H1 (cell line): ENCODE data around the gene GOLGA2. TPM values are rescaled to one million over a fixed set of nuclear protein-coding genes. Genes with fewer than 3 reads are reported as not detected.
A peak's percentile ranks its signal among the peaks of the same experiment; 100 is the strongest.

Experiments
- CTCF ChIA-PET: fragments of 300-600 bp; sonication (Branson Sonifier 250); formaldehyde crosslinking; loops from one replicate; lab custom pipeline; 2021; ENCODE audit not compliant: partially characterized antibody; lab: Charles Lee
- POLR2A ChIA-PET: fragments of 300-600 bp; sonication (Branson Sonifier 250); formaldehyde crosslinking; loops from one replicate; lab custom pipeline; 2021; ENCODE audit warnings: inconsistent platforms; ENCODE audit not compliant: partially characterized antibody; lab: Charles Lee
- DNase-seq, 2 experiments: peaks; one replicate each; pipeline versions ENCODE4 v3.0.0 to v3.0.0-alpha.2; 2010 to 2022; ENCODE audit warnings: low spot score in 2 of 2, low read depth in 1 of 2, mixed read lengths in 1 of 2
- FAIRE-seq: peaks from 2 replicates; lab custom pipeline; 2011; peaks lifted over from hg19 to GRCh38; lab: Jason Lieb, UNC
- H2AFZ ChIP-seq: 2 replicates; pipeline ENCODE4 v1.8.1; 2012; ENCODE audit warnings: low read length, inconsistent platforms
- H2AK5ac ChIP-seq: 2 replicates; pipeline ENCODE4 v1.6.1; 2013; ENCODE audit warnings: low read depth, low read length
- H2BK120ac ChIP-seq: replicated peaks from 2 replicates; pipeline ENCODE3; 2013; ENCODE audit warnings: low read depth, low read length, inconsistent platforms
- H2BK12ac ChIP-seq: 2 replicates; pipeline ENCODE4 v1.6.1; 2013; ENCODE audit warnings: low read depth, low read length
- H2BK15ac ChIP-seq: 2 replicates; pipeline ENCODE4 v1.6.1; 2013; ENCODE audit warnings: low read length
- H2BK20ac ChIP-seq: 2 replicates; pipeline ENCODE4 v1.6.1; 2013; ENCODE audit warnings: low read length
- H2BK5ac ChIP-seq: 2 replicates; pipeline ENCODE4 v1.6.1; 2013; ENCODE audit warnings: low read depth, low read length
- H3K14ac ChIP-seq: 2 replicates; pipeline ENCODE4 v1.6.1; 2013; ENCODE audit warnings: inconsistent platforms; ENCODE audit not compliant: insufficient read length
- H3K18ac ChIP-seq: 2 replicates; pipeline ENCODE4 v1.6.1; 2013; ENCODE audit warnings: low read length; ENCODE audit errors: extremely low read depth
- H3K23ac ChIP-seq: 2 replicates; pipeline ENCODE4 v1.6.1; 2013; ENCODE audit warnings: inconsistent platforms; ENCODE audit not compliant: insufficient read length
- H3K23me2 ChIP-seq: 2 replicates; pipeline ENCODE4 v1.6.1; 2013; ENCODE audit warnings: low read depth, low read length
- H3K27ac ChIP-seq: 2 replicates; pipeline ENCODE4 v1.6.1; 2011; ENCODE audit warnings: low read depth, low read length, inconsistent platforms
- H3K27me3 ChIP-seq, 4 experiments: replicated peaks in 1 of 4; 1 replicate in 1 of 4; 2 replicates in 3 of 4; pipeline versions ENCODE4 v1.6.1 to v1.8.1; 2011 to 2013; ENCODE audit warnings: low read length in 3 of 4, mild to moderate bottlenecking in 3 of 4, inconsistent platforms in 2 of 4, mixed read lengths in 2 of 4, moderate library complexity in 1 of 4; ENCODE audit not compliant: control insufficient read depth in 3 of 4, insufficient read depth in 3 of 4; ENCODE audit errors: extremely low read depth in 1 of 4
- H3K36me3 ChIP-seq, 4 experiments: 2 replicates each; pipeline versions ENCODE4 v1.6.1 to v1.8.1; 2011 to 2013; ENCODE audit warnings: mild to moderate bottlenecking in 4 of 4, low read length in 3 of 4, moderate library complexity in 2 of 4, control low read depth in 1 of 4, inconsistent platforms in 1 of 4; ENCODE audit not compliant: insufficient read depth in 4 of 4, control insufficient read depth in 2 of 4
- H3K4ac ChIP-seq: replicated peaks from 2 replicates; pipeline ENCODE3; 2013; ENCODE audit warnings: low read length, low read depth, mixed read lengths, inconsistent platforms; ENCODE audit not compliant: insufficient read length
- H3K4me1 ChIP-seq, 4 experiments: replicated peaks in 1 of 4; 1 replicate in 1 of 4; 2 replicates in 3 of 4; pipeline versions ENCODE4 v1.6.1 to v1.8.1; 2011 to 2013; ENCODE audit warnings: low read length in 3 of 4, inconsistent platforms in 2 of 4, mixed read lengths in 1 of 4; ENCODE audit not compliant: insufficient read depth in 4 of 4, control insufficient read depth in 3 of 4
- H3K4me2 ChIP-seq, 2 experiments: 2 replicates each; pipeline versions ENCODE4 v1.6.1 to v1.8.1; 2011 to 2013; ENCODE audit warnings: low read depth in 2 of 2, low read length in 2 of 2, control low read depth in 1 of 2, inconsistent platforms in 1 of 2, mild to moderate bottlenecking in 1 of 2; ENCODE audit not compliant: insufficient read depth in 1 of 2
- H3K4me3 ChIP-seq, 4 experiments: fragments of 200-600, 300-600 bp in 1 of 4; sonication (generic), shearing (Covaris generic), sonication (Bioruptor Twin) in 1 of 4; 2 replicates each; pipeline versions ENCODE4 v1.5.1 to v1.8.1; 2011 to 2016; ENCODE audit warnings: low read length in 4 of 4, low read depth in 3 of 4, control low read depth in 2 of 4, inconsistent platforms in 2 of 4, mild to moderate bottlenecking in 2 of 4, mixed read lengths in 1 of 4, moderate library complexity in 1 of 4; ENCODE audit not compliant: insufficient read depth in 2 of 4; ENCODE audit errors: extremely low read depth in 1 of 4
- H3K56ac ChIP-seq: replicated peaks from 2 replicates; pipeline ENCODE3; 2013; ENCODE audit warnings: low read depth, mild to moderate bottlenecking, mixed read lengths, low read length, inconsistent platforms; ENCODE audit not compliant: insufficient read length
- H3K79me1 ChIP-seq: 2 replicates; pipeline ENCODE4 v1.6.1; 2013; ENCODE audit warnings: low read depth, low read length, control low read depth
- H3K79me2 ChIP-seq, 2 experiments: 2 replicates each; pipeline versions ENCODE4 v1.6.1 to v1.8.1; 2012 to 2013; ENCODE audit warnings: low read length in 2 of 2, mild to moderate bottlenecking in 2 of 2, inconsistent platforms in 1 of 2; ENCODE audit not compliant: insufficient read depth in 2 of 2, control insufficient read depth in 1 of 2
- H3K9ac ChIP-seq, 4 experiments: replicated peaks in 1 of 4; 1 replicate in 1 of 4; 2 replicates in 3 of 4; pipeline versions ENCODE4 v1.6.1 to v1.8.1; 2011 to 2013; ENCODE audit warnings: low read depth in 3 of 4, low read length in 3 of 4, control low read depth in 2 of 4, mild to moderate bottlenecking in 2 of 4, moderate library complexity in 2 of 4, inconsistent platforms in 1 of 4; ENCODE audit errors: extremely low read depth in 1 of 4
- H3K9me3 ChIP-seq, 2 experiments: 2 replicates each; pipeline versions ENCODE4 v1.6.1 to v1.8.1; 2012 to 2013; ENCODE audit warnings: mild to moderate bottlenecking in 2 of 2, moderate library complexity in 2 of 2, control low read depth in 1 of 2, inconsistent platforms in 1 of 2, low read depth in 1 of 2, low read length in 1 of 2, mixed read lengths in 1 of 2; ENCODE audit not compliant: insufficient read depth in 2 of 2
- H4K20me1 ChIP-seq, 2 experiments: replicated peaks in 1 of 2; 2 replicates each; pipeline versions ENCODE3 to v1.8.1; 2011 to 2013; ENCODE audit warnings: inconsistent platforms in 2 of 2, low read length in 2 of 2, mild to moderate bottlenecking in 1 of 2; ENCODE audit not compliant: insufficient read depth in 2 of 2, control insufficient read depth in 1 of 2
- H4K5ac ChIP-seq: 2 replicates; pipeline ENCODE4 v1.6.1; 2013; ENCODE audit warnings: low read length, low read depth, mixed read lengths, inconsistent platforms; ENCODE audit not compliant: insufficient read length
- H4K8ac ChIP-seq: 2 replicates; pipeline ENCODE4 v1.8.0; 2013; ENCODE audit warnings: mild to moderate bottlenecking, moderate library complexity, low read length, inconsistent platforms; ENCODE audit not compliant: insufficient read depth; ENCODE audit errors: extremely low read depth
- H4K91ac ChIP-seq: replicated peaks from 2 replicates; pipeline ENCODE3; 2013; ENCODE audit warnings: low read length, mixed read lengths, inconsistent platforms; ENCODE audit not compliant: insufficient read length
- EGR1 ChIP-seq: IDR thresholded peaks from 2 replicates; pipeline ENCODE4 v1.6.1; 2011; ENCODE audit warnings: low read depth, low read length, borderline replicate concordance
- GABPA ChIP-seq: IDR thresholded peaks from 2 replicates; pipeline ENCODE4 v1.6.1; 2011; ENCODE audit warnings: mild to moderate bottlenecking, low read length, moderate library complexity, borderline replicate concordance; ENCODE audit not compliant: insufficient read depth
- HDAC6 ChIP-seq: IDR thresholded peaks from one replicate; pipeline ENCODE4 v1.7.1; 2012; ENCODE audit warnings: low read depth, mild to moderate bottlenecking, inconsistent platforms, low read length, moderate library complexity
- NANOG ChIP-seq: IDR thresholded peaks from 2 replicates; pipeline ENCODE4 v1.6.1; 2011; ENCODE audit warnings: low read length, low read depth, mild to moderate bottlenecking, inconsistent platforms; ENCODE audit not compliant: insufficient read depth, poor library complexity, severe bottlenecking
- RXRA ChIP-seq: IDR thresholded peaks from 2 replicates; pipeline ENCODE4 v1.6.1; 2011; ENCODE audit warnings: low read depth, mild to moderate bottlenecking, low read length, moderate library complexity; ENCODE audit not compliant: insufficient read depth
- SP4 ChIP-seq: IDR thresholded peaks from 2 replicates; pipeline ENCODE4 v1.6.1; 2012; ENCODE audit warnings: low read length, inconsistent platforms
- TAF1 ChIP-seq: IDR thresholded peaks from 2 replicates; pipeline ENCODE4 v1.6.1; 2011; ENCODE audit warnings: mild to moderate bottlenecking, low read depth, low read length
- YY1 ChIP-seq: IDR thresholded peaks from 2 replicates; pipeline ENCODE4 v1.6.1; 2011; ENCODE audit warnings: low read depth, mild to moderate bottlenecking, low read length
- WGBS, 2 experiments: shearing (Covaris generic) in 1 of 2; methylation state at CpG; one replicate each; pipeline versions ENCODE4 v1.1.6 to v1.1.7; 2013 to 2015; ENCODE audit warnings: low lambda C conversion rate in 2 of 2, mixed read lengths in 2 of 2, inconsistent platforms in 1 of 2, low coverage in 1 of 2, missing lambda C conversion rate in 1 of 2; ENCODE audit not compliant: insufficient replicate concordance in 2 of 2, insufficient coverage in 1 of 2, insufficient read length in 1 of 2; ENCODE audit errors: extremely low coverage in 1 of 2, missing lambda C conversion rate in 1 of 2; 5-methylcytosine and 5-hydroxymethylcytosine counted together
- polyA plus RNA-seq, 7 experiments: library from polyadenylated mRNA; depleted of rRNA in 3 of 7; stranded (reverse) in 5 of 7; unstranded in 2 of 7; fragments of >200 nt in 5 of 7; fragments of 200-250 nt in 2 of 7; gene quantifications; 1 replicate in 5 of 7; 2 replicates in 1 of 7; 4 replicates in 1 of 7; pipeline versions ENCODE4 v1.2.1 to v1.2.3, GENCODE V29; 2011 to 2013; ENCODE audit warnings: missing spikeins in 2 of 7, mixed read lengths in 2 of 7
- total RNA-seq: library from RNA; stranded (reverse); fragmentation: NEBNext Ultra II Directional; extraction: Animal tissue kit (Norgen Biotek cat#: 25700); gene quantifications from 2 replicates; pipeline ENCODE4 v1.2.1, GENCODE V29; 2021
- TF ChIP-seq, protein P1 (sequence below), 3 experiments: IDR thresholded peaks; 1 replicate in 2 of 3; 2 replicates in 1 of 3; pipeline versions ENCODE4 v1.5.1 to v1.6.1; 2011; ENCODE audit warnings: low read length in 3 of 3, mild to moderate bottlenecking in 3 of 3, inconsistent platforms in 2 of 3, low read depth in 1 of 3, moderate library complexity in 1 of 3; ENCODE audit not compliant: insufficient read depth in 1 of 3; ENCODE audit errors: control extremely low read depth in 1 of 3

Gene GOLGA2
- total and polyA plus RNA-seq, 2 of the 8 experiments (the other 6 are each of a cell fraction or from before 2014, with no cell fraction given) = 13.1 to 43.6 TPM

DNA sequence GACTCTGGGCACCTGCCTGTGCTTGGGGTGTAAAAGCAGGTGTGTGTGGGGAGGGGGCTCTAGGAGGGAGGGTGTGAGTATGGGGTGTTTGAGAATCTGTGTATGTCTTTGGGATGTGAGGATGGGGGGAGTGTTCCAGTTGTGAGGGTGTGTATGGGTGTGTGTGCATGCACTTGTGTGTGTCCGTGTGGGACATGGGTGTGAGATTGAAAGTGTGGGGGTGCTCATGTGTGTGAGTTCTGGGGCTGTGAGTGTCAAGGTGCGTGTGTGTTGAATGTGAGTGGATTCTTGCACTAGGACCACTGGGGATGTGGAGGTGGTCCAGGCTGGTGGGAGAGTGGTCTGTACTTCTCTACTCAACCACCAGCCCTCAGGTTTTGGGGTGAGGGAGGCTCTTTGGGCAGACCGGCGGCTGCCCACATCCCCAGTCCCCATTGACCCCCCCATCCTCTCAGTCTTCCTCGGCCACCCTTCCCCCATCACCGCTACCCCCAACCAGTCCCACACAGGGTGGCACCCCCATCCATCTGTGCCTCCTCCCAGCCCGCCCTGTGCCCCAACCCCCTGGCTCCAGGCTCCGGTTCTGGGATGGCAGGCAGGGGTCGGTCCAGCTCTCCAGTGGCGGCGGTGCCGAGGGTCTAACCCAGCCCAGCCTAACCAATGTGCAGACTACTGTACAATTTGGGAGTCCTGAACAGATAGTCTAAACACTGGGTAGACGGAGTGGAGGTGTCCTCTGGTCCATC lies 31.5 kb downstream of the GOLGA2 start:
- H4K91ac ChIP-seq = peak overlapping the region; percentile 85
- peaks cover 2 to 6% of the 10 kb centered on the region in 2 experiments for H4K20me1 ChIP-seq
- H2BK15ac ChIP-seq = peak overlapping the region; percentile 88; the same call in 1 of the 2 replicates
- no peak for FAIRE-seq
- peak overlapping the region; percentile 90; the same call in 1 of the 2 replicates for H2AK5ac ChIP-seq
- peaks cover 0 to 11% (median 3%) of the 10 kb centered on the region in 4 experiments; a peak in 2 of 8 replicates for H3K36me3 ChIP-seq
- peak overlapping the region; percentile 89; the same call in 1 of the 2 replicates for H4K8ac ChIP-seq
- no peak overlapping the region for H4K5ac ChIP-seq
- H2BK20ac ChIP-seq = no peak overlapping the region
- H3K23me2 ChIP-seq = peaks cover 7% of the 10 kb centered on the region; the same call in 1 of the 2 replicates
- H2BK120ac ChIP-seq = peak overlapping the region; percentile 22
- no peak overlapping the region; a peak in 1 of 8 replicates for H3K4me3 ChIP-seq
- peak overlapping the region in 1 of 2 experiments; percentile 14; a peak in 2 of 4 replicates for H3K4me2 ChIP-seq
- no peaks in the 10 kb centered on the region for H3K27me3 ChIP-seq
- H3K79me2 ChIP-seq = no peaks in the 10 kb centered on the region
- H2BK5ac ChIP-seq = no peak overlapping the region; the same call in 1 of the 2 replicates
- no peak overlapping the region for H3K4ac ChIP-seq
- H3K9ac ChIP-seq = no peak overlapping the region
- DNase-seq = no peak
- peak overlapping the region; percentile 84; the same call in 1 of the 2 replicates for H2BK12ac ChIP-seq
- no peaks in the 10 kb centered on the region for H3K79me1 ChIP-seq
- peak overlapping the region; percentile 49 for H3K14ac ChIP-seq
- H2AFZ ChIP-seq = no peak overlapping the region
- CTCF ChIA-PET = interaction anchor here (4.1 kb wide), 1 partner anchor 11 kb away, joined by 22 read pairs; no protein-coding TSS in a partner anchor
- H3K27ac ChIP-seq = no peak overlapping the region
- H3K18ac ChIP-seq = no peak overlapping the region
- 89% methylated on average over 10 of the region's 13 CpGs; no CpG with 5 or more reads in 1 of the 2 experiments for WGBS, 2 experiments
- no peak overlapping the region for H3K23ac ChIP-seq
- H3K4me1 ChIP-seq = peaks cover 3 to 19% (median 10%) of the 10 kb centered on the region in 4 experiments
- H3K56ac ChIP-seq = no peak overlapping the region
- no peaks in the 10 kb centered on the region for H3K9me3 ChIP-seq
- POLR2A ChIA-PET = interaction anchor here (0.9 to 1.3 kb wide), 4 partner anchors 11 to 37 kb away, joined by 3 to 5 read pairs (median 3); no protein-coding TSS in a partner anchor
- TF ChIP-seq RXRA = no peak
- no peak for TF ChIP-seq NANOG
- no peak for TF ChIP-seq HDAC6
- no peak for TF ChIP-seq YY1
- no peak for TF ChIP-seq EGR1
- no peak for TF ChIP-seq SP4
- no peak for TF ChIP-seq TAF1
- TF ChIP-seq GABPA = no peak
- TF ChIP-seq, protein P1, sequence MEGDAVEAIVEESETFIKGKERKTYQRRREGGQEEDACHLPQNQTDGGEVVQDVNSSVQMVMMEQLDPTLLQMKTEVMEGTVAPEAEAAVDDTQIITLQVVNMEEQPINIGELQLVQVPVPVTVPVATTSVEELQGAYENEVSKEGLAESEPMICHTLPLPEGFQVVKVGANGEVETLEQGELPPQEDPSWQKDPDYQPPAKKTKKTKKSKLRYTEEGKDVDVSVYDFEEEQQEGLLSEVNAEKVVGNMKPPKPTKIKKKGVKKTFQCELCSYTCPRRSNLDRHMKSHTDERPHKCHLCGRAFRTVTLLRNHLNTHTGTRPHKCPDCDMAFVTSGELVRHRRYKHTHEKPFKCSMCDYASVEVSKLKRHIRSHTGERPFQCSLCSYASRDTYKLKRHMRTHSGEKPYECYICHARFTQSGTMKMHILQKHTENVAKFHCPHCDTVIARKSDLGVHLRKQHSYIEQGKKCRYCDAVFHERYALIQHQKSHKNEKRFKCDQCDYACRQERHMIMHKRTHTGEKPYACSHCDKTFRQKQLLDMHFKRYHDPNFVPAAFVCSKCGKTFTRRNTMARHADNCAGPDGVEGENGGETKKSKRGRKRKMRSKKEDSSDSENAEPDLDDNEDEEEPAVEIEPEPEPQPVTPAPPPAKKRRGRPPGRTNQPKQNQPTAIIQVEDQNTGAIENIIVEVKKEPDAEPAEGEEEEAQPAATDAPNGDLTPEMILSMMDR (IDR thresholded peaks at IDR 0.05; ENCODE audit: control extremely low read depth in 1 of 3, insufficient read depth in 1 of 3, low read depth in 1 of 3, low read length in 3 of 3) = no peak
